ENCODE measurements around the gene HSPB6.

The HSPB6 gene

GRCh38 chr19:35755550-35756376, 1.1 kb downstream of the HSPB6 start:
- in situ Hi-C loops (cut with HindIII; ENCODE audit: low sequenced_read_pairs): no loop called here
- peak; percentile 38 for DNase-seq (ENCODE audit: low read depth, low spot score)
- peak overlapping the region; percentile 56 for H3K4me3 ChIP-seq (ENCODE audit: low read depth, low read length)
- TF ChIP-seq CTCF (IDR thresholded peaks at IDR 0.05; ENCODE audit: low read depth, low read length): no peak

DNA sequence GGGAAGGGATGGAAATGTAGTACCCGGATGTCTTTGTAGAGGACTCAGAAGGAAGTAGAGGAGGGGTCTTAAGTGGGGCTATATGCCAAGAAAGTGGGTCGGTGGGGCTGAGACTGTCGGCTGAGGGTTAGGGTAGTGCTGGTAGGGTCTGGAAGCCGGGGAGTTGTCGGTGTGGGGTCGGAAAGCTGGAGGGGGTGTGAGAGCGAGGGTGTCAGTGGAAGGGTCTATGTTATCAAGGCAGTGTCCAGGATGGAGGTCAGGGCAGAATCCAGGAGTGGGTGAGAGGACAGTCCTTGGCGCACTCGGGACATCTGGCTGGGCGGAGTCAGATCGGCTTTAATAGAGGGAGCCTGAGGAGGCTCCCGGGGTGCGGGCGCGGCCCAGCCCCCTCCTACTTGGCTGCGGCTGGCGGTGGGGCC, 1.7 kb downstream of the HSPB6 start:
- DNase-seq (ENCODE audit: low read depth, low spot score): no peak
- H3K4me3 ChIP-seq (ENCODE audit: low read depth, low read length): peak overlapping the region; percentile 5
- in situ Hi-C loops (cut with HindIII; ENCODE audit: low sequenced_read_pairs): no loop called here
- TF ChIP-seq CTCF (IDR thresholded peaks at IDR 0.05; ENCODE audit: low read depth, low read length): no peak

DNA sequence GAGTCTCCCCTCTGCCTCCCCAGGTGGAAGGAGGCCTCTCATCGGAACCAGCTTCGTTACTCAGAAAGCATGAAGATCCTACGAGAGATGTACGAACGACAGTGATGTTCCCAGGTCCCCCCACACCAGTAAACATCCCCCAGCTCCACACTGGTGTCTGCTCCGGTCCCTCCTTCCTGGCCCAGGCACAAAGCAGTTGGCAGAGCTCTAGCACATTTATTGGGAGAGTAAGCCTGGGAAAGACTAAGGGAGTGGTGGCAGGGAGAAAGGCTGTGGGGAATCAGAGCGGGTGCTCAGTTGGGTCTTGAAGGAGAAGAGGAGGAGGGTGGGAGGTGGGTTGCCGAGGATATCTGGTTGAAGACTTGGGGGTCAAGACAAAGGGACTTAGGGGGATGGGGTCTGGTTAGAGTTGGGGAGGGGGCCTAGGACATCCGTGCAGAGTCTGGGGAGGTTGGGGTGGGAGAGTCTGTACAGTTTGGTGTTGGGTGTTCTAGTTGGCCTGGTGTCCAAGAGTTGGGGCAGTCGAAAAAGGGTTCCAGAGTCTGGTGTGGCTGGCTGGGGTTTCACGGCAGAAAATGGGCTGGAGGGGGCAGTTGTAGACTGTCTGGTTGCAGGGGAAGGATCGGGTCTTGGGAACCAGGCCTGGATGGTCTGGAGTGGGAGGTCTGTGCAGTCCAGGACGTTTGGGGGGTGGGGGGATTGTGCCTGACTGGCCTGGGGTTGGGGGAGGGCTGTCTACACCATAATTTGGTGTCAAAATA, 2.3 kb downstream of the HSPB6 start:
- in situ Hi-C loops (cut with HindIII; ENCODE audit: low sequenced_read_pairs): no loop called here
- no peak for DNase-seq (ENCODE audit: low read depth, low spot score)
- no peak for TF ChIP-seq CTCF (IDR thresholded peaks at IDR 0.05; ENCODE audit: low read depth, low read length)
- H3K4me3 ChIP-seq (ENCODE audit: low read depth, low read length): no peak overlapping the region

GRCh38 chr19:35753634-35754369, 3.0 kb downstream of the HSPB6 start:
- no peak overlapping the region for H3K4me3 ChIP-seq (ENCODE audit: low read depth, low read length)
- no peak for TF ChIP-seq CTCF (IDR thresholded peaks at IDR 0.05; ENCODE audit: low read depth, low read length)

DNA sequence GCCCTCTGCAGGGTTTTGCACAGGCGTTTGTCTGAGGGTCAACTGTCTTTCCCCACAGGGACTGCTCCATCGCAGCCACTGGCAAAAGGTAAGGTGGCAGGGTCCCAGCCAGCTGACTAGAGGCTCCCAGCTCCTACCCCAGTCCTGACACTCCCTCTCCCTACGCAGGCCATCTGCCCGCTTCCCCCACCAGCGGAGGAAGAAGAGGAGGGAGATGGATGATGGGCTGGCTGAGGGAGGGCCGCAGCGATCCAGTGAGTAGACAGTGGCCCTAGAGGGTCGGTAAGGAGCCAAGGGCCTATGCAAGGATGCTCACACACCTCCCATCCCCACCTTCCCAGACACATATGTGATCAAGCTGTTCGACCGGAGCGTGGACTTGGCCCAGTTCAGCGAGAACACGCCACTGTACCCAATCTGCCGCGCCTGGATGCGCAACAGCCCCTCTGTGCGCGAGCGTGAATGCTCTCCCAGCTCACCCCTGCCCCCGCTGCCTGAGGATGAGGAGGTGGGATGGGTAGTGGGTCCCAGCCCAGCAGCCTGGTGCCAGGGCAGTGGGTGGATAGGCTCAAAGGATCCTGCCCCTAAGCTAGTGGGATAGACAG, 4.0 kb downstream of the HSPB6 start:
- in situ Hi-C loops (cut with HindIII; ENCODE audit: low sequenced_read_pairs): no loop called here
- H3K4me3 ChIP-seq (ENCODE audit: low read depth, low read length): no peak overlapping the region
- DNase-seq (ENCODE audit: low read depth, low spot score): no peak
- no peak for TF ChIP-seq CTCF (IDR thresholded peaks at IDR 0.05; ENCODE audit: low read depth, low read length)

More at GRCh38 chr19:35753634-35754369, 3.0 kb downstream of the HSPB6 start:
- DNase-seq (ENCODE audit: low read depth, low spot score): no peak
- in situ Hi-C loops (cut with HindIII; ENCODE audit: low sequenced_read_pairs): no loop called here

Data from astrocyte of the spinal cord (primary cell).